Measurements from ENCODE around the gene CAND2.
"Not testable (repeated sequence)": the region's sequence is repeated elsewhere in the genome, so short reads cannot be mapped to it uniquely, and the experiment has no call there.

The CAND2 gene

DNA sequence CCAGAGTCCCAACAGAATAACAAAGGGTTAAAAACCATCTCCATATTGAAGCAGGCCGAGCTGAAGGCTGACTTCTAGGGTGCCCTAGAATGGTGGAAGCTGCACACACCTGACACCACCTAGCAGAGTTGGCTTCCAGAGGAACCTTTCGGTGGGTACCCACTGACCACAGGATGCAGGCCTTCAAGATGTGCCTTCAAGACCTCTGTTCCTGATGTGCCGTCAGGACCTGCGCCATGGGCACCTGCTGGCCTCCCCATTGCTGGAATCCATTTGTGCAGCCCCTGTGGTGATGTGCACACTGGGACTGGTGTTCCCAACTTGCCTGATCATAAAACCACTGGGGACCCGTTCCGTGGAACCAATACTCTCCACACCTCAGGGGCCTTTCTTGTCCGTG lies 80.6 kb downstream of the CAND2 start:
- Histone ChIP-seq H3K27me3 (ENCODE audit: low read depth) (no peaks in the 10 kb centered on the region), H3K4me1 (no peaks in the 10 kb centered on the region), H3K9me3 (no peaks in the 10 kb centered on the region), H3K36me3 (replicated peaks) (no peaks in the 10 kb centered on the region), H3K4me3 (no peak overlapping the region)
- no peak for DNase-seq (ENCODE audit: low spot score in 2 of 2)
- in situ Hi-C loops (cut with MboI; ENCODE audit: low sequenced_read_pairs) = loop anchor here (25.0 kb wide), 1 partner anchor 740 kb away; no protein-coding TSS in a partner anchor

DNA sequence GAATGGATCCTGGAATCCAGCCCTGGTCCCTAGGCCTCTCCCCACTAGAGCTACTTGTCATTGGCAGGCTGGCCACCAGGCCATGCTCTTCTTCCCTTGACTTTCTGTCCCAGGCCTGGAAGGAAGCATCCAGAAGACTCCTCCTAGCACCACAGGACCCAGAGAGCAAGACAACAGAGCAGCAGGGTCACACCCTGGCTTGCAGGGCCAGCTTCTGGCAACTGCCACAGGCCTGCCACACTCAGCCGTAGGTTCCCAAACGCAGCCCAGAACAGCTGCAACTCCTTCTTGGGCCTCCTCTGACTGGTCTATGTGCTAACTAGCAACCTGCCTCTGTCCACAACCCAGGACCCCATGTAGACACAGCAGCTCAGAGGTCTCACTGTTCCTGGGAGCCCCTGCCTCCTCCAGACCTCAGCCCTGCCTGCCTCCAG lies 81.7 kb downstream of the CAND2 start:
- in situ Hi-C loops (cut with MboI; ENCODE audit: low sequenced_read_pairs) = loop anchor here (25.0 kb wide), 1 partner anchor 741 kb away; no protein-coding TSS in a partner anchor

DNA sequence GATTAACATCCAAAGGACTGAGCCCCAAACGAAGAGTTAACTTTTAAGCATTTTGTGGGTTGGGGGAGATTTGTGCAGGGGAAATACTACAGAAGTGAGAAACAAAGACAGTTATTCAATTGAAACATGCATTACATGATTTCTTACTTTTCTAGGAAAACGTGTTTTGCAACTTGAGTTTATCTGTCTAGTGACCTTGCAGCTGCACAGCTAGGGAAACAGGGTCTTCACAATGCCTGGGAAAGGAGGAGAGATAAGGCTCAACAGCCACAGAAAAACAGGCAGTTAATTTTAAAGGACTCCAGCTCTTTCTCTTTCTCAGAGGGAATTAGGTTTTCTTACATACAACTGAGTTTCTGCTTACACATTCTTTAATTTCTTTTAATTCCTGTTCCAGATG lies 82.3 kb downstream of the CAND2 start:
- H3K4me3 ChIP-seq; H3K27me3 ChIP-seq (ENCODE audit: low read depth); H3K4me1 ChIP-seq; H3K9me3 ChIP-seq; H3K36me3 ChIP-seq (replicated peaks); DNase-seq (ENCODE audit: low spot score in 2 of 2): not testable (repeated sequence)
- in situ Hi-C loops (cut with MboI; ENCODE audit: low sequenced_read_pairs) = loop anchor here (25.0 kb wide), 1 partner anchor 741 kb away; no protein-coding TSS in a partner anchor

More for the DNA sequence above, 81.7 kb downstream of the CAND2 start:
- no peak for DNase-seq (ENCODE audit: low spot score in 2 of 2)
- Histone ChIP-seq H3K36me3 (replicated peaks) (no peaks in the 10 kb centered on the region), H3K4me3 (no peak overlapping the region), H3K9me3 (no peaks in the 10 kb centered on the region), H3K4me1 (no peaks in the 10 kb centered on the region), H3K27me3 (ENCODE audit: low read depth) (no peaks in the 10 kb centered on the region)

DNA sequence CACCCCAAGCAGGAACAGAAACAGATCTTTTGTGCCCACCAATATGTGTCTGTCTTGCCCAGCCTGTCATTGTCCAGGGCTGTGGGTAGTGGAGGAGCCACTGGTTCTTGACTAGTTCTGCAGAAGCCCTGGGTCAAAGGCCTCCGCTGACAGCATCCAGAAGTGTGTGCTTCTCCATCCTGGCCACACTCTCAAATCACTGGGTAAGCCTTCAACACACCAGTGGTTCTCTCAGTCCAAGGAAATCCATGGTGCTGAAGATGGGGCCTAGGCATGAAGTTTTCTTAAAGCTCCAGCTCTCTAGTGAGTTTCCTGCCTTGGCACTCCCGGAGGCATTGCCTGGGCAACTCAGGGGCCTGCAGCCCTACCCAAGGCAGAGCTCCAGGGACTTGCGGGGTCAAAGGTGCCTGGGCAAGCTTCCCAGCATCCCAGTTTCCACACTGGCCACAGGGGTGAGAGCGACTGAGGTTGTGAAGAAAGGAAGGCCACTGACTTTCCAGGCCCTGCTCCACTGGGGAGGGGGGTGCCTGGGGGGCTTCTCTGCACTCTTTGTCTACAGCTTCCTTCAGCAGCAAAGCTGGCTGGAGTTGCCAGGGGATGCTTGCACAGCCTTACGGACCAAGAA lies 82.8 kb downstream of the CAND2 start:
- in situ Hi-C loops (cut with MboI; ENCODE audit: low sequenced_read_pairs) = loop anchor here (25.0 kb wide), 1 partner anchor 742 kb away; no protein-coding TSS in a partner anchor
- DNase-seq (ENCODE audit: low spot score in 2 of 2) = no peak
- no peak overlapping the region for H3K4me3 ChIP-seq
- no peaks in the 10 kb centered on the region for H3K36me3 ChIP-seq (replicated peaks)
- H3K9me3 ChIP-seq = no peaks in the 10 kb centered on the region; the same call in 1 of the 2 replicates
- H3K27me3 ChIP-seq (ENCODE audit: low read depth) = no peaks in the 10 kb centered on the region
- H3K4me1 ChIP-seq = no peaks in the 10 kb centered on the region

DNA sequence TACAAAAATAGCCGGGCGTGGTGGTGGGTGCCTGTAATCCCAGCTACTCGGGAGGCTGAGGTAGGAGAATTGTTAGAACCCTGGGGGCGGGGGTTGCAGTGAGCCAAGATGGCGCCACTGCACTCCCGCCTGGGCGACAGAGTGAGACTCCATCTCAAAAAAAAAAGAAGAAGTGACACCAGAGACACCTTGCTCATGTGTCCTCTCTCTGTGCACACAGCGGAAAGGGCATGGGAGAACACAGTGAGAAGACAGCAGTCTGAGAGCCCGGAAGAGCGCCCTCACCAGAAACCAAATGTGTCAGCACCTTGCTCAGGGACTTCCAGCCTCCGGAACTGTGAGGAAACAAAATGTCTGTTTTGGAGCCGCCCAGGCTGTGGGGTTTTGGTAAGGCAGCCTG lies 85.4 kb downstream of the CAND2 start:
- not testable (repeated sequence) for H3K36me3 ChIP-seq (replicated peaks); H3K4me1 ChIP-seq; H3K27me3 ChIP-seq (ENCODE audit: low read depth); H3K4me3 ChIP-seq; H3K9me3 ChIP-seq; DNase-seq (ENCODE audit: low spot score in 2 of 2)
- in situ Hi-C loops (cut with MboI; ENCODE audit: low sequenced_read_pairs) = loop anchor here (25.0 kb wide), 1 partner anchor 745 kb away; no protein-coding TSS in a partner anchor

DNA sequence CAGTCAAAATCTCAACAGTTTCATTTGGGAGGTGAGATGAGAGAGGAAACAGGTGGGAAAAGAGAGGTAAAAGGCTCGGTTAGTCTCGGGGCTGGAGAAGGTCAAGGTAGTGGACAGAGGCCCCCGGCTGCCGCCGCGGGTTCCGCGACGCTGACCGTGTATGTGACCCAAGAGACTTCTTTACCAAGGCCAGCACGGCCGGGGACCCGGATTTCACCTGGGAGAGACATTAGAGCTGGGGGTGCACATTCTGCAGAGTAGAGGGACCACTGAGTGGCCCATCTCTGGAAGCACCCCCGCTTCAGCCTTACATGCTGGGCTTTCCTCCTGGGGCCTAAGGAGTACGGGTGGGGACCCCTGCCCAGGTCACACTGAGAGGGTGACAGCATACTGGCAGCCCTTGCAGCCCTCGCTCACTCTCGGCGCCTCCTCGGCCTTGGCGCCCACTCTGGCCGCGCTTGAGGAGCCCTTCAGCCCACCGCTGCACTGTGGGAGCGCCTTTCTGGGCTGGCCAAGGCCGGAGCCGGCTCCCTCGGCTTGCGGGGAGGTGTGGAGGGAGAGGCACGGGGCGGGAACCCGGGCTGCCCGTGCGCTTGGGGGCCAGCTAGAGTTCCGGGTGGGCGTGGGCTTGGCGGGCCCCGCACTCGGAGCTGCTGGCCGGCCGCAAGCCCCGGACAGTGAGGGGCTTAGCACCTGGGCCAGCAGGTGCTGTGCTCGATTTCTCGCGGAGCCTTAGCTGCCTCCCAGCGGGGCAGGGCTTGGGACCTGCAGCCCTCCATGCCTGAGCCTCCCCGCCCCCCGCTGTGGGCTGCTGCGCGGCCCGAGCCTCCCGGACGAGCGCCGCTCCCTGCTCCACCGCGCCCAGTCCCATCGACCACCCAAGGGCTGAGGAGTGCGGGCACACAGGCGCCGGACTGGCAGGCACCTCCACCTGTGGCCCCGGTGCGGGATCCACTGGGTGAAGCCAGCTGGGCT lies 86.1 kb downstream of the CAND2 start:
- no peaks in the 10 kb centered on the region for H3K36me3 ChIP-seq (replicated peaks)
- H3K4me1 ChIP-seq = no peaks in the 10 kb centered on the region
- no peak overlapping the region for H3K4me3 ChIP-seq
- DNase-seq (ENCODE audit: low spot score in 2 of 2) = no peak
- H3K27me3 ChIP-seq (ENCODE audit: low read depth) = peaks cover 15% of the 10 kb centered on the region; the same call in 1 of the 2 replicates
- in situ Hi-C loops (cut with MboI; ENCODE audit: low sequenced_read_pairs) = loop anchor here (25.0 kb wide), 1 partner anchor 745 kb away; no protein-coding TSS in a partner anchor
- H3K9me3 ChIP-seq = no peaks in the 10 kb centered on the region; the same call in 1 of the 2 replicates

DNA sequence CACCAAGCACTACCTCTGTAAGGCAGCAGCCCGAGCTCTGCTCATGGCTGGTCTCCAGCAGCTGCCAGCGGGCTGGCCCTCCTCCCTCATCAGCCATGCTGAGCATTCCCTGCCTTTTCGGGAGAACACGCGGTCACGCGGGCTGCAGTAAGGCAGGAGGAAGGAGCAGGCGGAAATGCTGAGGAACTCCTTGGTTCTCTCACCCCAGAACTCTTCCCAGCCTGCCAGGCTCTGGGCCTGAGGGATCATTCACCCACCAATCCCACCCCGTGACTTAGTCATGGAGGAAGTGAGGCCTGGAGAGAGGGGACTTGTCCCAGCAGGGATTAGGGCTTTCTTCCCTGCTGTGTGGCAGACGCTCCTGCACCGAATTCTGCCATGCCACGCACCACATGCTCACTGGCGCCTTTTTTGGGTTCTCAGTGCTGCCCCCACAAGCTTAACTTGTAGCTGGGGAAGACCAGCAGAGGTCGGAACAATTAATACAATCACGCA lies 87.8 kb downstream of the CAND2 start:
- no peak for DNase-seq (ENCODE audit: low spot score in 2 of 2)
- in situ Hi-C loops (cut with MboI; ENCODE audit: low sequenced_read_pairs) = loop anchor here (25.0 kb wide), 1 partner anchor 747 kb away; no protein-coding TSS in a partner anchor

More for the DNA sequence above, 87.8 kb downstream of the CAND2 start:
- no peak overlapping the region for H3K4me3 ChIP-seq
- peaks cover 29% of the 10 kb centered on the region for H3K27me3 ChIP-seq (ENCODE audit: low read depth)
- H3K4me1 ChIP-seq = 0 out of 2 replicates have a peak, but pooled peaks cover 2% of the 10 kb centered on the region
- no peaks in the 10 kb centered on the region for H3K36me3 ChIP-seq (replicated peaks)
- H3K9me3 ChIP-seq = no peaks in the 10 kb centered on the region; the same call in 1 of the 2 replicates
